Measurements from ENCODE around the gene OGA. TPM values are rescaled to one million over a fixed set of nuclear protein-coding genes. Genes with fewer than 3 reads are reported as not detected.
"Not testable (repeated sequence)": the region's sequence is repeated elsewhere in the genome, so short reads cannot be mapped to it uniquely, and the experiment has no call there.

Gene OGA
- total and polyA plus RNA-seq, 5 donors from 2014 or later, result 36.7 to 442 (median 41.4) TPM

DNA sequence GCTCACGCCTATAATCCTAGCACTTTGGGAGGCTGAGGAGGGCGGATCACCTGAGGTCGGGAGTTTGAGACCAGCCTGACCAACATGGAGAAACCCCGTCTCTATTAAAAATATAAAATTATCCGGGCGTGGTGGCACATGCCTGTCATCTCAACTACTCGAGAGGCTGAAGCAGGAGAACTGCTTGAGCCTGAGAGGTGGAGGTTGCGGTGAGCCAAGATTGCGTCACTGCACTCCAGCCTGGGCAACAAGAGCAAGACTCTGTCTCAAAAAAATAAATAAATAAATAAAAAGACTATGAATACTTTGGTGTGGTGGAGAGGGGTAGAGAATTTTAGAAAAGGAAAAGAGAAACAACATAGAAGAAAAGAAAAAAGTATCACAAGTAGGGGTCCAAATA is 29.0 kb downstream of the OGA start:
- H3K9me3 ChIP-seq (ENCODE audit: control insufficient read depth in 2 of 2, low read length in 2 of 2); DNase-seq; H3K4me3 Mint-ChIP-seq; ATAC-seq (ENCODE audit: low read depth in 2 of 2); H3K9me3 Mint-ChIP-seq; H3K4me3 ChIP-seq (ENCODE audit: low read depth, low read length); H3K27me3 Mint-ChIP-seq; H3K27me3 ChIP-seq (ENCODE audit: control insufficient read depth, insufficient read depth, low read length); H3K27ac ChIP-seq (ENCODE audit: insufficient read depth, low read length, poor library complexity, severe bottlenecking); H3K4me1 ChIP-seq (ENCODE audit: control insufficient read depth, insufficient read depth, low read length, poor library complexity, severe bottlenecking): not testable (repeated sequence)
- H3K27ac Mint-ChIP-seq, result peak overlapping the region in 1 of 3 donors; percentile 48
- peaks cover 6 to 29% (median 19%) of the 10 kb centered on the region in 4 donors for H3K4me1 Mint-ChIP-seq
- peaks cover 29% of the 10 kb centered on the region for H3K36me3 Mint-ChIP-seq
- peaks cover 85% of the 10 kb centered on the region for H3K36me3 ChIP-seq (ENCODE audit: control insufficient read depth, insufficient read depth, low read length)

- H3K27me3 Mint-ChIP-seq, result peaks cover 8% of the 10 kb centered on the region
- H3K27ac Mint-ChIP-seq, result peak overlapping the region in 1 of 3 donors; percentile 45
- Histone ChIP-seq H3K36me3 (ENCODE audit: control insufficient read depth, insufficient read depth, low read length) (peaks cover 55% of the 10 kb centered on the region), H3K27ac (ENCODE audit: insufficient read depth, low read length, poor library complexity, severe bottlenecking) (peak overlapping the region; percentile 30), H3K4me1 (ENCODE audit: control insufficient read depth, insufficient read depth, low read length, poor library complexity, severe bottlenecking) (peaks cover 36% of the 10 kb centered on the region), H3K9me3 (ENCODE audit: control insufficient read depth in 2 of 2, low read length in 2 of 2) (no peaks in the 10 kb centered on the region), H3K27me3 (ENCODE audit: control insufficient read depth, insufficient read depth, low read length) (no peaks in the 10 kb centered on the region), H3K4me3 (ENCODE audit: low read depth, low read length) (no peak overlapping the region)
- peaks cover 21% of the 10 kb centered on the region for H3K36me3 Mint-ChIP-seq
- peaks cover 17 to 56% (median 36%) of the 10 kb centered on the region in 4 donors for H3K4me1 Mint-ChIP-seq
- no peak for DNase-seq
- ATAC-seq (ENCODE audit: low read depth in 2 of 2), result no peak
- peak overlapping the region in 1 of 4 donors; percentile 50 for H3K4me3 Mint-ChIP-seq
- no peaks in the 10 kb centered on the region for H3K9me3 Mint-ChIP-seq
These were observed 32.4 kb downstream of the OGA start for GRCh38 chr10:101785801-101786200.

DNA sequence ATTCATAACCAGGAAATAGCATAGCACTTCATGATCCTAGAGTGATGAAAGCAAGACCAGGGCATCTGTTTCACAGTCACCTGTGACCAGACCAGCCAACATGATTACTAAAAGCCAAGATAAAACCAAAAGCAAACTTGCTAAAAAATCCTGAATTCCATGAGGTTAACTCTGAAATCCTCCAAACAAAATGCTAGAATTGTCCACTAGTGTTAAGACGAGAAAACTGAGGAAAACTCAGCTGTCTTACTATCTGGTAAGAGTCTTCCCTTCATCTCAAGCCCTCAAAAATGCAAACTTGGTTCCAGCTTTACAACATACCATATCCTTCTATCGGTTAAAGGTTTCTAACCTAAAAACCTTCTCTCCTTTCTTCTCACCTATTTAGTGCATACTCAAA is 33.7 kb downstream of the OGA start:
- H3K27me3 Mint-ChIP-seq, result peaks cover 9% of the 10 kb centered on the region
- Histone ChIP-seq H3K27ac (ENCODE audit: insufficient read depth, low read length, poor library complexity, severe bottlenecking) (peak overlapping the region; percentile 74), H3K4me3 (ENCODE audit: low read depth, low read length) (peak overlapping the region; percentile 42), H3K27me3 (ENCODE audit: control insufficient read depth, insufficient read depth, low read length) (no peaks in the 10 kb centered on the region), H3K4me1 (ENCODE audit: control insufficient read depth, insufficient read depth, low read length, poor library complexity, severe bottlenecking) (peaks cover 48% of the 10 kb centered on the region), H3K9me3 (ENCODE audit: control insufficient read depth in 2 of 2, low read length in 2 of 2) (no peaks in the 10 kb centered on the region), H3K36me3 (ENCODE audit: control insufficient read depth, insufficient read depth, low read length) (peaks cover 43% of the 10 kb centered on the region)
- H3K4me1 Mint-ChIP-seq, result peaks cover 17 to 66% (median 40%) of the 10 kb centered on the region in 4 donors
- no peak for DNase-seq
- ATAC-seq (ENCODE audit: low read depth in 2 of 2), result no peak
- H3K9me3 Mint-ChIP-seq, result no peaks in the 10 kb centered on the region
- H3K36me3 Mint-ChIP-seq, result peaks cover 18% of the 10 kb centered on the region
- H3K4me3 Mint-ChIP-seq, result peak overlapping the region; percentile 96 to 100 (median 100)
- H3K27ac Mint-ChIP-seq, result peak overlapping the region; percentile 86 to 99 (median 95)

- H3K27ac ChIP-seq (ENCODE audit: insufficient read depth, low read length, poor library complexity, severe bottlenecking), result peak overlapping the region; percentile 74
- H3K36me3 ChIP-seq (ENCODE audit: control insufficient read depth, insufficient read depth, low read length), result peaks cover 35% of the 10 kb centered on the region
- no peak for DNase-seq
- Mint-ChIP-seq H3K9me3 (no peaks in the 10 kb centered on the region), H3K36me3 (peaks cover 15% of the 10 kb centered on the region), H3K27ac (peak overlapping the region; percentile 53 to 99 (median 95)), H3K4me1 (peaks cover 17 to 75% (median 46%) of the 10 kb centered on the region in 4 donors), H3K27me3 (peaks cover 16% of the 10 kb centered on the region), H3K4me3 (peak overlapping the region; percentile 96 to 100 (median 100))
- H3K4me1 ChIP-seq (ENCODE audit: control insufficient read depth, insufficient read depth, low read length, poor library complexity, severe bottlenecking), result peaks cover 56% of the 10 kb centered on the region
- H3K27me3 ChIP-seq (ENCODE audit: control insufficient read depth, insufficient read depth, low read length), result no peaks in the 10 kb centered on the region
- ATAC-seq (ENCODE audit: low read depth in 2 of 2), result no peak
- no peaks in the 10 kb centered on the region for H3K9me3 ChIP-seq (ENCODE audit: control insufficient read depth in 2 of 2, low read length in 2 of 2)
- peak overlapping the region; percentile 89 for H3K4me3 ChIP-seq (ENCODE audit: low read depth, low read length)
These were observed 34.5 kb downstream of the OGA start for GRCh38 chr10:101783736-101784118.

- peak within 1 kb of the TSS; percentile 95 to 100 (median 99) for H3K27ac Mint-ChIP-seq
- H3K27me3 Mint-ChIP-seq, result peaks cover 20% of the 10 kb centered on the region
- Histone ChIP-seq H3K4me3 (ENCODE audit: low read depth, low read length) (peak within 1 kb of the TSS; percentile 89), H3K27me3 (ENCODE audit: control insufficient read depth, insufficient read depth, low read length) (no peaks in the 10 kb centered on the region), H3K27ac (ENCODE audit: insufficient read depth, low read length, poor library complexity, severe bottlenecking) (peak within 1 kb of the TSS; percentile 74), H3K4me1 (ENCODE audit: control insufficient read depth, insufficient read depth, low read length, poor library complexity, severe bottlenecking) (peaks cover 58% of the 10 kb centered on the region), H3K9me3 (ENCODE audit: control insufficient read depth in 2 of 2, low read length in 2 of 2) (no peaks in the 10 kb centered on the region), H3K36me3 (ENCODE audit: control insufficient read depth, insufficient read depth, low read length) (peaks cover 31% of the 10 kb centered on the region)
- peaks cover 17 to 77% (median 48%) of the 10 kb centered on the region in 4 donors for H3K4me1 Mint-ChIP-seq
- H3K4me3 Mint-ChIP-seq, result peak within 1 kb of the TSS; percentile 96 to 100 (median 100)
- no peaks in the 10 kb centered on the region for H3K9me3 Mint-ChIP-seq
- ATAC-seq (ENCODE audit: low read depth in 2 of 2) (peak; percentile 76 to 78), DNase-seq (peak; percentile 75 to 86 (median 76))
- peaks cover 15% of the 10 kb centered on the region for H3K36me3 Mint-ChIP-seq
These were observed 35.2 kb downstream of the OGA start, which contains the start of gene NPM3 for GRCh38 chr10:101782811-101783735. Gene NPM3, minus strand, starts transcription at chr10:101783446. Its CDS starts 56 bp downstream, at chr10:101783390.

DNA sequence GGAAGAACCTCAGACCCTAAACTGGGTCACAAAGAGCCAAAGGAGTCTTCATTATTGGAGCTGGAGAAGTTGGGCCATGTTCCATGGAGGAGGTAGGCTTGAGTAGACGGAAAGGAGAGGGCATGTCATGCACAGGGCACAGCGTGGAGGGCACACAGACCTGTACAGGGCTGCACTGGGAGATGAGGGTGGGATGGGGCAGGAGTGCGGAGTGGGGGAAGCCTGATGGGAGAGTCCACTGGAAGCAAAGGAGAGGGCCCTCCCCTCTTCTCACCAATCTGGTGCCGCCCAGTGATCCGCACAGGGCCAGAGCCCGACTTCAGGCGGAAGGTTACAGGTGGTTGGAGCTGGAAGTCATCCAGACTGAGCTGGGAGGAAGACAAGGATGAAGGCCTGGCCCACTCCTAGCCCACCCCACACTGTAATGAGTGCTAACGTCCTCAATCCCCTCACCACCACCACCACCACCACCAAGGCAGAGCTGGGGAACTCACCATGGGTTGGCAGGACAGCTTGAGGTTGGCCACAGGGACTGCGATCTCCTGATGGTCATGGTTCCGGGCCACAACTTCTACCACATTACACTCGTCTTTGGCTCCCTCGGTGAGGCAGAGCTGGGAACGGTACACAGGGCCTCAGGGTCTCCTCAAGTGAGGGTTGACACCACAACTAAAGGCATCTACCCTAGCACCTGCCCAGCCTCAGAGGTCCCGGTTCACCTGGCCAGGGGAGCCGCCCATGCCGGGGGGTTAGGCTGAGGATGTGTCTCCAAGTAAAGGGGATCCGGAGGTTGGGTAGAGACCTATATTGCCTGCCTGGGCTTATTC is 36.0 kb downstream of the OGA start:
- ATAC-seq (ENCODE audit: low read depth in 2 of 2) (no peak), DNase-seq (no peak)
- Histone ChIP-seq H3K9me3 (ENCODE audit: control insufficient read depth in 2 of 2, low read length in 2 of 2) (no peaks in the 10 kb centered on the region), H3K27me3 (ENCODE audit: control insufficient read depth, insufficient read depth, low read length) (peaks cover 9% of the 10 kb centered on the region), H3K36me3 (ENCODE audit: control insufficient read depth, insufficient read depth, low read length) (peaks cover 24% of the 10 kb centered on the region), H3K27ac (ENCODE audit: insufficient read depth, low read length, poor library complexity, severe bottlenecking) (no peak overlapping the region), H3K4me1 (ENCODE audit: control insufficient read depth, insufficient read depth, low read length, poor library complexity, severe bottlenecking) (peaks cover 58% of the 10 kb centered on the region), H3K4me3 (ENCODE audit: low read depth, low read length) (peak overlapping the region; percentile 89)
- Mint-ChIP-seq H3K4me1 (peaks cover 17 to 77% (median 46%) of the 10 kb centered on the region in 4 donors), H3K27ac (peak overlapping the region; percentile 2 to 83 (median 60)), H3K27me3 (peaks cover 29% of the 10 kb centered on the region), H3K36me3 (peaks cover 10% of the 10 kb centered on the region), H3K9me3 (no peaks in the 10 kb centered on the region), H3K4me3 (peak overlapping the region; percentile 96 to 100 (median 100))

DNA sequence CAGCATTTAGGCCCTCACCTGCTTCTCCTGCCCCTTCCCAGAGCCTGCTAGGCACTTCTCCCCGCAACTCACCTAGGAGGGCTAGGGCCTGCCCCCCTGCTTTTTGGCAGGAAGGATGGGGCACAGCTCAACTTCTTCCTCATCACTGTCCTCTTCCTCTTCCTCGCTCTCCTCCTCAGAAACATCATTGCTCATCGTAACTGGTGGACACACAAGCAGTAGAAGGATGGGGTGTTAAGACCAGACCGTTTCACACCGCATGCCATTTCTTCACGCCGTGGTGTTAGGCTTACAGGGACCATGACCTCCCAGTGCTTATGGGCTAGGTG is 36.6 kb downstream of the OGA start:
- peak overlapping the region; percentile 2 to 83 (median 60) for H3K27ac Mint-ChIP-seq
- Histone ChIP-seq H3K4me3 (ENCODE audit: low read depth, low read length) (no peak overlapping the region), H3K4me1 (ENCODE audit: control insufficient read depth, insufficient read depth, low read length, poor library complexity, severe bottlenecking) (peaks cover 57% of the 10 kb centered on the region), H3K36me3 (ENCODE audit: control insufficient read depth, insufficient read depth, low read length) (peaks cover 19% of the 10 kb centered on the region), H3K27ac (ENCODE audit: insufficient read depth, low read length, poor library complexity, severe bottlenecking) (no peak overlapping the region), H3K9me3 (ENCODE audit: control insufficient read depth in 2 of 2, low read length in 2 of 2) (no peaks in the 10 kb centered on the region), H3K27me3 (ENCODE audit: control insufficient read depth, insufficient read depth, low read length) (peaks cover 11% of the 10 kb centered on the region)
- peaks cover 17 to 80% (median 46%) of the 10 kb centered on the region in 4 donors for H3K4me1 Mint-ChIP-seq
- ATAC-seq (ENCODE audit: low read depth in 2 of 2) (no peak), DNase-seq (no peak)
- peaks cover 7% of the 10 kb centered on the region for H3K36me3 Mint-ChIP-seq
- H3K27me3 Mint-ChIP-seq, result peaks cover 34% of the 10 kb centered on the region
- H3K9me3 Mint-ChIP-seq, result no peaks in the 10 kb centered on the region
- H3K4me3 Mint-ChIP-seq, result peak overlapping the region; percentile 71 to 96 (median 82)

Data from CD4-positive, CD25-positive, alpha-beta regulatory T cell (primary cell).